Activated effector memory CD4-positive, alpha-beta T cell treated with anti-CD3 and anti-CD28 coated beads, Interleukin-2, amount 50 U/mL, for 16 hours (primary cell): ENCODE results near the gene WDR45B.
"Not testable (repeated sequence)": the region's sequence is repeated elsewhere in the genome, so short reads cannot be mapped to it uniquely, and the experiment has no call there.

Source experiments
- DNase-seq: peaks from one replicate; pipeline ENCODE4 v3.0.0-alpha.2; 2020

Gene WDR45B

DNA sequence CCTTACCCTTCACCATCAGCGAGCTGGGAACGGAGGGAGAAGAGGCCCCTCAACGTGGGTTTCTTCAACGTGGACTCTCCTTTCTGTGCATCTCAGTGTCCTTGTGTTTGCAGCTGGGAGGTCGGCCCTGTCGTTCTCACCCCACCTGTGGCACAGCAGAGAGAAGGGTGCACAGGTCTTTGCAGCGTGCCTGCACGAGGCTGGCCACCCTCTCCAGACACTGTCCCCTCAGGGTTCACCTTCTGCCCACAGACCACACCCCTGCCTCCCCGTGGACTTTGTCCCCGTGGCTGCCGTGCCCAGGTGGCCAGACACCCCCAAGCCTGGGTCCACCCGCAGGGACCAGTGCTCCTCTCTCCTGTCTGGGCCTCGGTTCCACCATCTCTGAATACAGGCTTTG is 7.3 kb upstream of the WDR45B start:
- no peak for DNase-seq

DNA sequence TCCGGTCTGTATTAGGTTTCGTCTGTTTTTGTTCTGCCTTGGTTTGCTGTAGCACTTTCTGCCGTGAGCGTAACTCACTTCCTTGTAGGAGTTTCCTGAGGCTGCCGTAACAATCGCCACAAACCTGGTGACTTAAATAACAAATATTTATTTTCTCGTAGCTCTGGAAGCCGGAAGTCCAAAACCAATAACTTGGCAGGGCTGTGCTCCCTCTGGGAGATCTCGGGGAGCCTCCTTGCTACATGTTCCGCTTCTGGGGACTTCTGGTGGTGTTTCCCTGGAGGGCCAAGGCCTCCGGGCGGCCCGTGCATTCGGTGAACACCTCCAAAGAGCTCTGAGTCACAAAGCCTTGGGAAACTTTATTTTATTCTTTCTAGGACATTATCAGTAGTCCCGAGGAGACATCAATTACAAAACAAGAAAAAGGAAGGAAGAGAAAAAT is 6.8 kb upstream of the WDR45B start:
- no peak for DNase-seq

DNA sequence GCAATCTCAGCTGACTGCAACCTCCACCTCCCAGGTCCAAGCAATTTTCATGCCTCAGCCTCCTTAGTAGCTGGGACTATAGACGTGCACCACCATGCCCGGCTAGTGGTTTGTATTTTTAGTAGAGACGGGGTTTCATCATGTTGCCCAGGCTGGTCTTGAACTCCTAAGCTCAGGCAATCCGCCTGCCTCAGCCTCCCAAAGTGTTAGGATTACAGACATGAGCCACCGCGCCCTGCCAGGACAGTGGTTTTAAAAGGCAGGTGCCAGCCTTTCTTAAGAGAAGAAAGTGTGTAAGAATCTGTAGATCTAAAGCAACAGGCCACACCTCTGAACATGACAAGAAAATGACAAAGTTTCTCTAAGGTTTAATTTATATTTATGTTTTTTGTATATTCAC is 6.4 kb upstream of the WDR45B start:
- not testable (repeated sequence) for DNase-seq

DNA sequence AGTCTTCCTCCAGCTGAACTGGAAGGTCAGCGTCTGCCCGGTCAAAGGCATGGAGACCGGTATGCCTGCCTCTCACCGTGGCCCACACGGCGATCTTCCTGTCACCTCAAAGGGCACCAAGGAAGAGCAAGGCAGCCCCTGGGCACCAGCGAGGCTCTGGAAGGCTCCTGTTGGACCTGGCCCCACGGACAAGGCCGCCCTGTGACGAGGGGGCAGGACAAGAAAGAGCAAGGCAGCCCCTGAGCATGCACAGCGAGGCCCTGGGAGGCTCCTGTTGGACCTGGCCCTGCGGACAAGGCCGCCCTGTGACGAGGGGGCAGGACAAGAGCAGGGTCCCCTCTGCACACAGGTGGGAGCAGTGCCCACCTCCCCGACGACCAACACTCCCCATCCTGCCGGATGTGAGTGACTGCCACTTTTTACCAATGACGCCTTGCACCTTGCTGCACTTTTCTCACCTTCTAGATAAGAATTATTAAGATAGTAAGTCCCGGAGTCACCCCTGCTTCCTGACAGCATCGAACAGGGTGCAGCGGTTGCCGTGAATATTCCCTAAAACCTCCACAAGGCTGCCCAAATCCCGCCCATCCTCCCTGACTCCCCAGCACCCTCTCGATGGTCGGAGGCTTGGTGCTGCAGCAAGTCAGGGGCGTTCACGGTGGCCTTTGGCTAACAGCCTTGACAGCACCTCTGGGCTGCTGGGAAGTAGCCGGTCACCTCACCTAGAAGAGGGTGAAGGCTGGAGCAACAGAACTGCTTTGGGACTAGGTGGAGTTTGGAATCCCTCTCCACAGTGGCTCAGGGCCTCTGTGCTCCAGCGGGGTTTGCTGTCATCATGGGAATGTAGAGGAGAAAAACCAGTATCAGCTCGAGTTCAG is 5.6 kb upstream of the WDR45B start:
- DNase-seq: no peak

DNA sequence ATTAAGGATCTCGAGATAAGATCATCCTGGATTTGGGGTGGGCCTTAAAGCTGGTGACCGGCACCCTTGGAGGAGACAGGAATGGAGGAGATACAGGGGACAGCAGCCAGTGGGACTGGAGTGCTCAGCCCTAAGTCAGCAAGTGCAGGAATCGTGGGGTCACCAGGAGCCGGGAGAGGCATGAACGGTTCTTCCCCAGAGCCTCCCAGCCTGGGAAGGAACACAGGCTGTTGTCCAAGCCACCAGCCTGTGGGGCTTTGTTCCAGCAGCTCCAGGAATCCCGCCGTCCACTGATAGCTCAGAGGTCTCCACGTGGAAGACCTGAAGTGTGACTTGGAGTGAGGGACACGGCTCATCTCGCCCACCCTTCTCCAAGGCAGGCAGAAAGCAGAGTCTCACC is 2.5 kb upstream of the WDR45B start:
- no peak for DNase-seq

DNA sequence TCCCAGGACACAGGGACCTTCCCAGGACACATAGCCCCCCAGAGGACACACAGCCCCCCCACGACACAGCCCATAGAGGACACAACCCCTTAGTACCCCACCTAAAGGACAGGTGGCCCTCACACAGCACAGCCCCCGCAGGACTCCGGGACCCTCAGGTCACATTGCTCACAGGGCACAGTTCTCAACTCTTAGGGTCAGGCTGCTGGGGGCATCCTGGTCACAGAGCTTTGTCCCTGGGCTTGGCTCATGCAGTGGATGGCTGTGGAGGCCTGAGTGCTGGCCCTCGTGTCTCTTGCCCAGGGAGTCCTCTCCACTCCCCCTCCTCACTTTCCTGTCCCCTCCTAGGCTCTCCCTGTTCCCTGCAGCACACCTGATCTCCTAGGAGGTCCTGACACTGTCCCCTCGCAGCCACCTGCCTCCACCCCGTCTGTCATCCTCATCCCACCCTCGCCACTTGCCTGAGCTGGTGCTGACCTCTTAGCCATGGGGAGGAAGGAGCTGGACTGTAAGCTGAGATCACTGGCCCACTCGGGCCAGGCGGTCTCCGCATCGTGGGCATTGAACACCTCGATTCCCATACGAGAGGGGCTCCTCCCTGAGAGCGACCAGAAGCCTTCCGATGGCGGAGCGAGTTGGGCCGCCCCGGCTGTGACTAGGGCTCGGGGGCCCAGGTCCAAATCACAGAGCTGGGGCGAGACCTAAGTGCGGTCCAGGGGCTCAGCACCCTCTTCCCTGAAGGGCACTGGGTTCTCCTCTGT is 1.4 kb upstream of the WDR45B start:
- DNase-seq: no peak

DNA sequence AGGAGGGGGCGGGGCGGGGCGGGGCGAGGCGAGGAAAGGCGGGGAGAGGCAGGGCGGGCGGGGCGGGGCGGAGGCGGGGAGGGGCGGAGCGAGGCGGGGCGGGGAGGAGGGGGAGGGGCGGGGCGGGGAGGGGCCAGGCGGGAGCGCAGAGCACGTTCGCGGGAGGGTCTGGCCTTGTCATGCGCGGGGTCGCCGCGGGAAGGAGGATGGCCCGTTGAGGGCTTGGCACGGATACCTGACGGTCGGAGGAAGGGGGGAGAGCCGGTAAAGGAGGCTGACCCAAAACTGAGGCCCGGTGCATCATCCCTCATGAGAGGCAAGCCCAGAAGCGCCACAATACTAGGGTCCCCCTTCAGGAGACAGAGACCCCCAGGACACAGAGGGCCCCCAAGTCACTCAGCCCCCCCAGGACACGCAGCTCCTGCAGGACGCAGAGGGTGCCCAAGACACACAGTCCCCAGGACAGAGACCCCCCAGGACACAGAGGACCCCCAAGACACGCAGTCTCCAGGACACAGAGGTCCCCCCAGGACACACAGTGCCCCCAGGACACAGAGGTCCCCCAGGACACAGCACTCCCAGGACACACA is 593 bp upstream of the WDR45B start:
- DNase-seq: peak; percentile 82

DNA sequence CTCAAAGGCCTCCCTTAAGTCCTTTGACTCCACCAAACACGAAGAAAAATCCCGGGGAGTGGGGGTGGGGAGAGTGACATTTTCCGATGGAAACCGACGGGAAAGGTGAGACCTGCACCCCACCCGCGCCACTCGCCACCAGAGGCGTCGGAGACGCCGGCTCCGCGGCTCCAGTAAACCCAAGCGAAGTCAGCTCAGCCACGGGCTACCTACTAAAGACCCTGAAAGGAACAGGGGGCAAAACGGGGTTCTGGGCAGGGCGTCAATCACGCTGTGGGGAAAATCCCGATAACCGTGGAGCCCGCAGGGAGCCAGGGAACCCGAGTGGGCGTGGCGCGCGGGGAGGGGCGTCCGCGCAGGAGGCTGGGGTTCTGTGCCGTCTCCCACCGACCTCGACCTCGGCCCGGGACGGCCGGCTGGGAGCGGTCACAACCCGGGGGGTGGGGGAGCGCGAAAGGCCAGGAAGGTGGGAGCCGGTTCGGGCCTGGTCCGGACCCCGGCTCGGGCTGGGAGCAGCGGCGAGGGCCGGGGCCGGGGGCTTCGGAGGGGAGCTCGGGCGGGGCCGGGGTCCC is 565 bp downstream of the WDR45B start:
- peak; percentile 85 for DNase-seq

DNA sequence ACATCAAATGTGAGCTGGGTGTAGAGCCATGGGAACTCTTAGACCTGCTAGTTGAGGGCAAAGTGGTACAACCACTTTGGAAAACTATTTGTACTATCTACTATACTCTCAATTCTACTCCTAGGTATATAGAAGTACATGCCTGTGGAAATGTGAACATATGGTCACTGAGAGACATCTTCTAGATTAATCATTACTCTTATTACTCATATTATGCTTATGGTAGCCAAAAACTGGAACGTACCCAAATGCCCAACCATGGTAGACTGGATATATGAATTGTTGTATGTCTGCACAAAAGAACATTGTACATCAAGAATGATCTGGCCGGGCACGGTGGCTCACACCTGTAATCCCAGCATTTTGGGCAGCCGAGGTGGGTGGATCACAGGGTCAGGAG is 2.7 kb downstream of the WDR45B start:
- no peak for DNase-seq

DNA sequence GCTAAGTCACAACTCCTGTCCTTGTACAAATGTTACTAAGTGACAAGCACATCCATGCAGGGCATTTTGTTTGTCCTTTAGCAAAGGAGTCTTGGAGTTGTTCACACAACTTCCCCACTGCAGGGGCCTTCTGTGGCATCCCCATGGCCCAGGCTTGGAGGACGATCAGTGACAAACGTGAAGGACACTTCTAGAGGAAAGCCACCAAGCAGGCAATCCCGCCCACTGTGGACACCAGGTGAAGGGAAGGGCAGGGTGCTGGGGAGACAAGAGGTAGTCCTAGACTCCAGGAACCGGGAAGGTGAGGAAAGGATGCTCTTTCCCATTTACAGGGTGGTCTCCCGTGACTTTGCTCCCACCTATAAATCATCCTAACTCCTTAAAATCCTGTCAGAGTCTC is 4.1 kb downstream of the WDR45B start:
- DNase-seq: no peak

DNA sequence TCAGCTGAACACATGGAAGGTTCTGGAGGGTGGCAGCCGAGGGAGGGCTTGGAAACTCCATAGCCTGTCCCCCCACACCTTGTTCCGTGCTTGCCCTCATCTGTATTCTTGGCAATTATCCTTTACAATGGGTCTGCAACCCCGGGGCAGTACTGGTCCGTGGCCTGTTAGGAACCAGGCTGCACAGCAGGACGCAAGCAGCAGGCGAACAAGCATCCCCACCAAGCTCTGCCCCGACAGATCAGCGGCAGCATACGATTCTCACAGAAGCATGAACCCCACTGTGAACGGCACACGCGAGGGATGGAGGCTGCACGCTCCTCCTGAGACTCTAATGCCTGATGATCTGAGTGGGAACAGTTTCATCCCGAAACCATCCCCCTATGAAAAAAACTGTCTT is 6.2 kb downstream of the WDR45B start:
- no peak for DNase-seq

DNA sequence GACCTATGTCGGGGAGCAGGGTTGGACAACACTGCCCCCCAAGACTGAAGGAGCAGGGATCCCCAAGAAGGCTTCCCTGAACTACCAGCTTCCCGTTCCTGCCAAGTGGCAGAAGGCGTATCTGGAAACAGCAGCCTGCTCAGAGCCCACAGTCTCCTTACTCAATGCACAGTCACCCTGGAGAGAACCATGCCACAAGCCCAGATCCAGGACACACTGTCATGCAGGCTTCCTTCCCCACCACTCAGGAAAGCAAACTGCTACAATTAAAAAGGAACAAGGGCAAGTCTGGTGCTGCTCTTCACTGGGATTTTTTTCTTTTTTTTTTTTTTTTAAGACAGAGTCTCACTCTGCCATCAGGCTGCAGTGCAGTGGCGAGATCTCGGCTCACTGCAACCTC is 8.2 kb downstream of the WDR45B start:
- no peak for DNase-seq

DNA sequence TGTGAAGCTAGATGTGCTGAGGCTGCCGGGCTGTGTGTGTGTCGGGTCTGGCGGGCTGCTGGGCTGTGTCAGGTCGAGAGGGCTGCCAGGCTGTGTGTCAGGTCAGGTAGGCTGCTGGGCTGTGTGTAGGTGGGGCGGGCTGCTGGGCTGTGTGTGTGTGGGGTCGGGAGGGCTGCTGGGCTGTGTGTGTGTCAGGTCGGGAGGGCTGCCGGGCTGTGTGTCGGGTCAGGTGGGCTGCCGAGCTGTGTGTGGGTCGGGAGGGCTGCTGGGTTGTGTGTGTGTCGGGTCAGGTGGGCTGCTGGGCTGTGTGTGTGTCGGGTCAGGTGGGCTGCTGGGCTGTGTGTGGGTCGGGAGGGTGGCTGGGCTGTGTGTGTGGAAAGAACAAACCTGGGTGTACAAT is 8.6 kb downstream of the WDR45B start:
- DNase-seq: no peak

DNA sequence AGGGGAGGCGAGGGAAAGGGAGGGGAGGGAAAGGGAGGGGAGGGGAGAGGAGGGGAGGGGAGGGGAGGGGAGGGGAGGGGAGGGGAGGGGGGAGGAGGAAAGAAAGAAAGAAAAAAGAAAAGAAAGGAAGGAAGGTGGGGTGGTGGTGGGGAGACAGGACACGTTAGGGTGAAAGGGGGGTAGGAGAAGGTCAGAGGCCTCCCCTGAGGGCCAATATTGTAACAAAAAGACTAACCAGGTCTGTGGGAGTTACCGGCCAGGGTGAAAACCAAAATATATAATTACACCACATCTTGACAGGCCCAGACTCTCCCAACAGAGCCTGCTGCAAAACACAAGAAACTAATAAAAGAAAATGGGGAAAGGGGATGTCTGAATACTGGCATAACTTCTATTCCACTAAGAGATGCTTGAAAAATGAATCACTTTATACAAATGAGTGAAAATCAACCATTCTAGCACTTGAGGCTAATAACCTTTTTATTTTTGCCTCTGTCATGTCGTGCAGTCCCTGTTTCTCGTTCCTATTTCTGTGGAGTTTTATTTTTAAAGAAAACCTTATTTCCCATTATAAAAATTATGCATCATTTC is 10.0 kb downstream of the WDR45B start:
- DNase-seq: no peak

DNA sequence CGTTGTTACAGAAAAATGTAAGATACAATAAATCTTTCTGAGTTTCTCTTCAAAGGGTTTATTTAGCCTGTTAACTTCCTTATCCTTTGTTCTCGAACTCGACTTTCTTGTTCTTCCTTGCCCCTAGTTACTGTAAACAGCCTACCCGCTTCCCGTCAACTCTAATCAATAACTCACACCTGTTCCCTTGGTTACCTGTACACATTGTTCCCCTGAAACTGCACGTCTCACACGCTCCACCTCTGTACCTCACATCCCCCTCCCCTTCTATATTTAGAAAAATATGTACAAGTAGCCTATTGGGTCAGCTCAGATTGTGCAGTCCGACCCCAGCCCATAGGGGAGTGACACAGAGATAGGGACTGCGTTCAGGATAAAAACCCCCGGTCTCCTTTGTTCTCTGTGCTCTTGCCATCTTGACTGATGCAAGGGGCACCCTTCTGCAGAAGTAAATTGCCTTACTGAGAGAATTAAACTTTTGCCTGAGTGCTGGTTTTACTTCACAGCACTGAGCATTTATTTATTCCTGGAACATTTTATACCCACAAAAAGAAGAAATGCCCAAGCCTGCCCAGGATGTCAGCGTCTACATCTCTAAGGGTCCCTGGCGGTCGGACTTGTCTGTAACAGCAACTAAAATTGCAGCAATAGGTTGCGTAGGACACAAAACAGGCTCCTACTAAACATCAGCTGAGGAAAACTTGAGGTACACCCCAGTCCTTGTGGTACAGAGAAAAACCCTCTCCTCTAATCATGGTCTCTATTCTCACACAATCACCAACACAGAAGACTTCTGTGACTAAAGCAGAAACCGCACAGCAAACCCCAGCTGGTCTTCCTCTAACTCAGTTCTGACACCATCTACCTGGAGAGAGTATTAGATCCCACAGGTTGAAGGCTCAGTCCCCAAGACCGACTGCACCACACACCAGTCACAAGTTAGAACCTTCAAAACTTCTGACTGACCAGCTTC is 11.3 kb downstream of the WDR45B start:
- no peak for DNase-seq

DNA sequence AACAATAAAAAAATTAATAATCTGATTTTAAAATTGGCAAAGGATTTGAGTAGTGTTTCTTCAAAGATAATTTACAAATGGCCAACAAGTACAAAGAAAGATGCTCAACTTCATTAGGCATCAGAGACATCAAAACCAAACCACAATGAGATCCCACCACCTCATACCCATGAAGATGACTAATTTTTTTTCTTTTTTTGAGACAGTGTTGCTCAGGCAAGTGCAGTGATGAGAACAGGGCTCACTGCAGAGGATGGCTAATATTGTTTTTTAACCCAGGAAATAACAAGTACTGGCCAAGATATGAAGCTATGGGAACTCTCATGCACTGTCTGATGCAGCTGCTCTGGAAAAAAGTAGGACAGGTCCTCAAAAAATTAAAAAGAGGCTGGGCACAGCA is 14.9 kb downstream of the WDR45B start:
- DNase-seq: no peak

DNA sequence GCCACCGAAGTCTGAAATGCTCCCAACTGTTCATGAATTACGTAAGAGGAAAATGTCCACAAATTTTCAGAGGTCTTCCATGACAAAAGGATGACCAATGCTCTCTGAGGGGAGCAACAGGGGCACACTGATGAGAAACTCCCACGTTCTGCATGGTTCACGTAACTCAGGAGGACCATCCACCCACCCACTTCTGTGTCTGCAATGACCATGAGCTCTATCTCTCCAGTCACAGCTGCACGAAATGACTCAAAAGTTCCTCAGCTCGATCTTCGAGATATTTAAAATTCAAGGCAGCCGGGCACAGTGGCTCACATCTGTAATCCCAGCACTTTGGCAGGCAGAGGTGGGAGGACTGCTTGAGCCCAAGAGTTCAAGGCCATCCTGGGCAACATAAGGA is 15.8 kb downstream of the WDR45B start:
- no peak for DNase-seq

DNA sequence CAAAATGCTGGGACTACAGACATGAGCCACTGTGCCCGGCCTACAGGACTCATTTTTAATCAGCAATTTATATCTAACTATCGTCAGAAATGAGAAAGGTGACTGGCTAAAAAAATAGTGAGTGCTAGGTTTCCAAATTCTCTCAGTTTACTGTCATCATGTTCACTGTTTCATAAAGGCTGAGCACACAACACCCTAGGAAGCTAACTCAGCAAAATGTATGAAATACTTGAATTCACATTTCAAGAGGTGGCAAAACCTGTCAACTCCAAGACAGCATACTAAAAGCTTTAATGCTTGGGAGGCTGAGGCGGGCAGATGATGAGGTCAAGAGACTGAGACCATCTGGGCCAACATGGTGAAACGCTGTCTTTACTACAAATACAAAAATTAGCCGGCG is 16.7 kb downstream of the WDR45B start:
- DNase-seq: no peak

DNA sequence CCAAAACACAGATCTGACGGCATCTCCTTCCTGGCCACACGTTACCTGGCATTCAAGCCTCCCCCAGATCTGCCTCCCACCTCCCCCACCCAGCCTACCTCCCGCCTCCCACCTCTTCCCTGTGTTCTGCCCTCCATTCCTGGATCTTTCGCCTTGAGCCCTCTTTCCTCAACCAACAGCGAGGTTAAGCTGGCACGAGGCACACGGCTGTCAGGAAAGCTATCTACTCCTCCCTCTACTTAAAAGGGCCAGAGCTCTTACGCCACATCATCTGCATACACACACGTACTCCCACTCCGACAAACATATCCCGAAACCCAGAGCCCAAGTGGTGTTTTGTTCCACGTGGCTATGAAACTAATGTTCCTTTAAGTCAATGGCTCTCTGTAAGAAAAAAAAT is 18.0 kb downstream of the WDR45B start:
- no peak for DNase-seq

DNA sequence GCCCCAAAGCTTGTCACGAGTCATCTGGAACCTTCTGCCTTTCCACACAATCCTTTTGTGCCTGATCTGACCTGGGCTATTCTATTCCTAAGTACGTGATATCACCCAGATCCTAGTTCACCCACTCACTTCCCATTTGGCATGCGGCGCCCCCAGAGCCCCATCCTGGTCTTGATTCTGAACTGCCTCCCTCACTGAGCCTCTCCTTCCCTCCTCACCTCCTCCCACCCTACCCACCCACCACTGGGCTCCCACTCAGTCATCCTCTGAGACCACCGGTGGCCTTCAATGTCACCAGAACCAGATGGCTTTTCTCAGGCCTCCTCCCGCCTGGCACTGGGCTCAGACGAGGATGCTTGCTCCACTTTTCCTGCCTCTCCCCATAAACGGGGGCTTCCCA is 18.5 kb downstream of the WDR45B start:
- DNase-seq: no peak

DNA sequence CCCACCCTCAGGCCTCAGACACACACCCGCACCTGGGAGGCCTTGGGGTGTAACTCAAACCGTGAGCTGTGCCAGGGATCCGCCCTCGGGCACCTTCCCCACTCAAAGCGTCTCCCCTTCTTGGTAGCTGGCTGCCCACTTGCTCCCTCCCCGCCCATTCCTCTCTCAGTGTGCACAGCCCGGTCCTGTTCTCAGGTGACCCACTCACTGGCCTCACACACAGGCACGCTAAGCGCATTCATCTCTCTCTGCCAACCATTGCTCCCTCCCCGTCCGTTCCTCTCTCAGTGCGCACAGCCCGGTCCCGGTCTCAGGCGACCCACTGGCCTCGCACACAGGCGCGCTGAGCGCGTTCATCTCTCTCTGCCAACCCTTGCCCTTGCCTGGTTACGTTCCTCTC is 20.8 kb downstream of the WDR45B start:
- DNase-seq: no peak

DNA sequence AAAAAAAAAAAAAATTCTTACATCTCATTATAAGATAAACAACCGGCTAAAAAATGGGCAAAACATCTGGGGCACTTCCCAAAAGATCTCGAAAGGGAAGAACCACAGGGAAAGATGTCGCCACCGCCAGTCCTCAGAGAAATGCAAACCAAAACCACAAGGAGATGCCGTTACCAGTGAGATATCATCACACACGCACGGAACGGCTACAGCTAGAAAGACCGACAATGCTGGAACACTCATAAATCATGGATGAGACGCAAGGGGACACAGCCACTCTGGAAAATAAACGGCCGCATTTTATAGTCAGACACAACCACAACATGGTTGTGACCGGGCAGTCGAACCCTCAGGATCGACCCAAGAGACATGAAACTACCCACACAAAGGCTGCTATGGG is 24.5 kb downstream of the WDR45B start:
- no peak for DNase-seq
